ENCODE measurements around the gene DNAAF1. TPM values are rescaled to one million over a fixed set of nuclear protein-coding genes. Genes with fewer than 3 reads are reported as not detected.

Gene DNAAF1
- polyA plus RNA-seq, 2 of the 4 experiments (the other 2 are of a cell fraction), result 0.13 to 0.14 TPM

DNA sequence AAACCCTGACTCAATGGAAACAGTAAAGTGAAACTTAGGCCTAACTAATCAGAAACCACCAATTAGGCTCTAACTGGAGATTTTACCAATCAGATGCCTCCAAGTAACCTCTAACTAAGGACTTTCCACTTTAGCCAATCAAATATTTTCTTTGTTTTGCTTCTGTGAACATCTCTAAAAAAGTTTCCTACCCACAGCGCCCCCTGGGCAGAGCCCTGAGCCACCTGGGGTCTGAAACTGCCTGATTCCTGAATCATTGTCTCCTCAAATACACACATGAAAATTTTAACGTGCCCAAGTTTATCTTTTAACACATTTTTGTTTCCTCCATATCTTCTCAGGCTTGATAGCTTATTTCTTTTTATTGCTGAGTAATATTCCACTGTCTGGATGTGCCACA lies 64.9 kb downstream of the DNAAF1 start:
- WGBS (ENCODE audit: missing lambda C conversion rate), result 25% methylated on average over 2 of the region's 2 CpGs
- CTCF ChIA-PET, result interaction anchor here (0.6 to 1.8 kb wide), 4 partner anchors 9 to 243 kb away, joined by 3 to 5 read pairs (median 4); partner anchors contain the start of gene TAF1C
- peak; percentile 10; the same call in 1 of the 3 replicates for TF ChIP-seq CTCF (IDR thresholded peaks at IDR 0.05)
- TF ChIP-seq, protein P1, sequence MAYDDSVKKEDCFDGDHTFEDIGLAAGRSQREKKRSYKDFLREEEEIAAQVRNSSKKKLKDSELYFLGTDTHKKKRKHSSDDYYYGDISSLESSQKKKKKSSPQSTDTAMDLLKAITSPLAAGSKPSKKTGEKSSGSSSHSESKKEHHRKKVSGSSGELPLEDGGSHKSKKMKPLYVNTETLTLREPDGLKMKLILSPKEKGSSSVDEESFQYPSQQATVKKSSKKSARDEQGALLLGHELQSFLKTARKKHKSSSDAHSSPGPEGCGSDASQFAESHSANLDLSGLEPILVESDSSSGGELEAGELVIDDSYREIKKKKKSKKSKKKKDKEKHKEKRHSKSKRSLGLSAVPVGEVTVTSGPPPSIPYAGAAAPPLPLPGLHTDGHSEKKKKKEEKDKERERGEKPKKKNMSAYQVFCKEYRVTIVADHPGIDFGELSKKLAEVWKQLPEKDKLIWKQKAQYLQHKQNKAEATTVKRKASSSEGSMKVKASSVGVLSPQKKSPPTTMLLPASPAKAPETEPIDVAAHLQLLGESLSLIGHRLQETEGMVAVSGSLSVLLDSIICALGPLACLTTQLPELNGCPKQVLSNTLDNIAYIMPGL (CRISPR knock-in tag; IDR thresholded peaks at IDR 0.05; ENCODE audit: borderline replicate concordance), result no peak
- DNase-seq (ENCODE audit: low read depth in 1 of 2, low spot score in 1 of 2), result no peak
- Histone ChIP-seq H3K4me3 (no peak overlapping the region), H3K9me3 (no peaks in the 10 kb centered on the region), H3K4me1 (no peaks in the 10 kb centered on the region), H3K27ac (no peak overlapping the region), H3K4me2 (no peak overlapping the region)
- no peak for FAIRE-seq
- peak in 1 of 2 experiments; percentile 37; a peak in 1 of 6 replicates for ATAC-seq
- POLR2A ChIA-PET, result no interaction called here

GRCh38 chr16:84212154-84212553 lies 67.0 kb downstream of the DNAAF1 start:
- ATAC-seq (no peak), DNase-seq (ENCODE audit: low read depth in 1 of 2, low spot score in 1 of 2) (no peak), FAIRE-seq (no peak)
- POLR2A ChIA-PET, result no interaction called here
- H3K27ac ChIP-seq, result no peak overlapping the region
- 46% methylated on average over 4 of the region's 4 CpGs for WGBS (ENCODE audit: missing lambda C conversion rate)
- H3K4me1 ChIP-seq, result no peaks in the 10 kb centered on the region
- H3K4me2 ChIP-seq, result no peak overlapping the region
- H3K4me3 ChIP-seq, result no peak overlapping the region
- no peaks in the 10 kb centered on the region for H3K9me3 ChIP-seq
- TF ChIP-seq ESRRA (IDR thresholded peaks at IDR 0.05; ENCODE audit: borderline replicate concordance, low read length), result no peak
- no peak for TF ChIP-seq FOSB (CRISPR knock-in tag; IDR thresholded peaks at IDR 0.05)
- CTCF ChIA-PET, result no interaction called here

DNA sequence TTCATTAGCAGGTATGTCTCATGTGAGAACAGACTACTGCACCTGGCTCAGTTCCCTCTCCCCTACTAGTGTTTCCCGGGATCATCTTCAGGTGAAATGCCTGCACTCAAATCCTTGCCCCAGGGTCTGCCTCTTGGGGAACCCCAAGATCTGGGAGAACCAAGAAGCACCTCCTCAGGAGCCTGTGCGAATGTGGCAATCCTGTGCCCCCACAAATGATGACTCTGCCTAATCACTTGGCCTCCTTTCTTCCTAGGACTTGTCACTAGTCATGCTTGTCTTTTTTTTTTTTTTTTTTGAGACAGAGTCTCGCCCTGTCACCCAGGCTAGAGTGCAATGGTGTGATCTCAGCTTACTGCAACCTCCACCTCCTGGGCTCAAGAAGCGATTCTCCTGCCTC lies 67.5 kb downstream of the DNAAF1 start:
- H3K27ac ChIP-seq, result no peak overlapping the region
- no peak for FAIRE-seq
- TF ChIP-seq HDAC2 (IDR thresholded peaks at IDR 0.05) (no peak), JUN (IDR thresholded peaks at IDR 0.05) (no peak), RARB (CRISPR knock-in tag; IDR thresholded peaks at IDR 0.05) (no peak), CHD4 (IDR thresholded peaks at IDR 0.05; ENCODE audit: borderline replicate concordance) (no peak), HEYL (CRISPR knock-in tag; IDR thresholded peaks at IDR 0.05) (no peak), EHMT2 (IDR thresholded peaks at IDR 0.05; ENCODE audit: low read depth) (no peak), FOXS1 (CRISPR knock-in tag; IDR thresholded peaks at IDR 0.05) (no peak), CBX8 (IDR thresholded peaks at IDR 0.05) (no peak), MAFK (IDR thresholded peaks at IDR 0.05; ENCODE audit: partially characterized antibody) (no peak), TP53 (CRISPR knock-in tag; IDR thresholded peaks at IDR 0.05) (no peak), BHLHE40 (IDR thresholded peaks at IDR 0.05; ENCODE audit: low read depth, low read length) (no peak), MYC (IDR thresholded peaks at IDR 0.05; ENCODE audit: borderline replicate concordance, low read length) (no peak), CEBPB (IDR thresholded peaks at IDR 0.05) (no peak), KDM1A (IDR thresholded peaks at IDR 0.05; ENCODE audit: low read depth) (no peak)
- TF ChIP-seq, protein P2, sequence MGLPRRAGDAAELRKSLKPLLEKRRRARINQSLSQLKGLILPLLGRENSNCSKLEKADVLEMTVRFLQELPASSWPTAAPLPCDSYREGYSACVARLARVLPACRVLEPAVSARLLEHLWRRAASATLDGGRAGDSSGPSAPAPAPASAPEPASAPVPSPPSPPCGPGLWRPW (IDR thresholded peaks at IDR 0.05), result no peak
- no peak overlapping the region for H3K4me3 ChIP-seq
- ATAC-seq, result no peak
- H3K4me1 ChIP-seq, result no peaks in the 10 kb centered on the region
- POLR2A ChIA-PET, result no interaction called here
- no peak overlapping the region for H3K4me2 ChIP-seq
- WGBS (ENCODE audit: missing lambda C conversion rate), result 85% methylated on average over 4 of the region's 4 CpGs
- H3K9me3 ChIP-seq, result no peaks in the 10 kb centered on the region
- CTCF ChIA-PET, result no interaction called here
- no peak for DNase-seq (ENCODE audit: low read depth in 1 of 2, low spot score in 1 of 2)

Data from A549 (cell line).